K562 (cell line): ENCODE data around the gene IRF2BP2. TPM values are rescaled to one million over a fixed set of nuclear protein-coding genes. Genes with fewer than 3 reads are reported as not detected.

Source experiments
- ARID1B ChIP-seq: fragments of 450-650 bp; IDR thresholded peaks from 2 replicates; pipeline ENCODE4 v1.6.1; 2016; ENCODE audit warnings: antibody characterized with exemption, mild to moderate bottlenecking, inconsistent platforms
- BCOR ChIP-seq: fragments of 450-650 bp; IDR thresholded peaks from 2 replicates; pipeline ENCODE4 v1.6.1; 2016
- C11orf30 ChIP-seq: fragments of 450-650 bp; IDR thresholded peaks from 2 replicates; pipeline ENCODE4 v1.6.1; 2016; ENCODE audit warnings: low read depth, mild to moderate bottlenecking
- CREM ChIP-seq: IDR thresholded peaks from 2 replicates; pipeline ENCODE4 v1.6.1; 2014; ENCODE audit warnings: antibody characterized with exemption, low read depth
- FOXA3 ChIP-seq, 2 experiments: fragments of 450-650 bp in 1 of 2; sonication (generic) in 1 of 2; formaldehyde crosslinking; IDR thresholded peaks in 1 of 2; conservative IDR thresholded peaks in 1 of 2; 2 replicates each; pipeline versions ENCODE4 v1.4.0 to v1.8.0; 2020 to 2022; ENCODE audit warnings: mild to moderate bottlenecking in 2 of 2, missing genetic modification reagents in 1 of 2
- FUS ChIP-seq: fragments of 200-400 bp; formaldehyde crosslinking; optimal IDR thresholded peaks from 2 replicates; pipeline ENCODE3; 2017; ENCODE audit warnings: low read depth, low read length
- GABPB1 ChIP-seq: sonication (generic); formaldehyde crosslinking; IDR thresholded peaks from 2 replicates; pipeline ENCODE4 v1.8.0; 2022; ENCODE audit warnings: mild to moderate bottlenecking, missing genetic modification reagents
- HEY1 ChIP-seq: fragments of 250-450 bp; sonication (Bioruptor Pico); IDR thresholded peaks from 2 replicates; pipeline ENCODE4 v1.5.0; 2020; ENCODE audit warnings: mild to moderate bottlenecking, moderate library complexity, borderline replicate concordance
- HSF4 ChIP-seq: fragments of 250-450 bp; sonication (Bioruptor Pico); IDR thresholded peaks from 2 replicates; pipeline ENCODE4 v2.1.2; 2022; ENCODE audit warnings: mild to moderate bottlenecking, moderate library complexity, borderline replicate concordance
- ID3 ChIP-seq, 2 experiments: fragments of 250-450 bp in 1 of 2; fragments of 450-650 bp in 1 of 2; sonication (Bioruptor Pico) in 1 of 2; IDR thresholded peaks; 2 replicates each; pipeline versions ENCODE4 v1.6.1 to v1.8.0; 2016 to 2021; ENCODE audit warnings: mild to moderate bottlenecking in 2 of 2, moderate library complexity in 2 of 2, missing compliant biosample characterization in 1 of 2, missing genetic modification characterization in 1 of 2
- NBN ChIP-seq: fragments of 450-650 bp; IDR thresholded peaks from 2 replicates; pipeline ENCODE4 v1.6.1; 2016; ENCODE audit warnings: low read depth, mild to moderate bottlenecking
- NR4A1 ChIP-seq, 2 experiments: fragments of 250-450 bp in 1 of 2; fragments of 450-650 bp in 1 of 2; sonication (Bioruptor Pico) in 1 of 2; IDR thresholded peaks; 2 replicates each; pipeline versions ENCODE4 v1.4.0 to v1.6.1; 2016 to 2020; ENCODE audit warnings: mild to moderate bottlenecking in 2 of 2, missing compliant biosample characterization in 1 of 2, missing genetic modification characterization in 1 of 2, moderate library complexity in 1 of 2
- SMC3 ChIP-seq: conservative IDR thresholded peaks from 2 replicates; pipeline ENCODE4 v1.6.1; 2011; ENCODE audit warnings: low read depth, low read length, improper control_type of control experiment; ENCODE audit not compliant: insufficient read depth
- STAT5A ChIP-seq: IDR thresholded peaks from 2 replicates; pipeline ENCODE4 v1.6.1; 2012; ENCODE audit warnings: low read length, inconsistent platforms, borderline replicate concordance
- TFE3 ChIP-seq: fragments of 450-650 bp; formaldehyde crosslinking; IDR thresholded peaks from 2 replicates; pipeline ENCODE4 v1.4.0; 2020; ENCODE audit warnings: mild to moderate bottlenecking, mixed read lengths
- ZBED1 ChIP-seq: IDR thresholded peaks from 2 replicates; pipeline ENCODE4 v1.6.1; 2014
- ZNF316 ChIP-seq: fragments of 450-650 bp; IDR thresholded peaks from 2 replicates; pipeline ENCODE4 v1.6.1; 2016
- polyA plus RNA-seq, 8 experiments: library from polyadenylated mRNA; depleted of rRNA in 4 of 8; stranded (reverse) in 5 of 8; unstranded in 3 of 8; fragments of >200 nt; fragmentation: Nextera tagmentation in 2 of 8; fragmentation: Illumina TruSeq in 1 of 8; extraction: Ambion mirVana in 2 of 8; extraction: Trizol in 1 of 8; gene quantifications; 2 replicates each; pipeline versions ENCODE4 v1.2.1 to v1.2.3, GENCODE V29; 2011 to 2014; ENCODE audit warnings: inconsistent platforms in 1 of 8, missing spikeins in 1 of 8
- total RNA-seq, 7 experiments: library from RNA; depleted of rRNA in 6 of 7; stranded (reverse); fragments of >200 nt in 6 of 7; fragmentation: Illumina TruSeq in 2 of 7; extraction: Trizol in 2 of 7; gene quantifications; 2 replicates each; pipeline versions ENCODE4 v1.2.1 to v1.2.3, GENCODE V29; 2011 to 2021; ENCODE audit warnings: low replicate concordance in 1 of 7

IRF2BP2 gene
- total and polyA plus RNA-seq, 9 of the 15 experiments (the other 6 are each of a cell fraction or from before 2014, with no cell fraction given): 7.7 to 68.6 (median 22.1) TPM

- TF ChIP-seq BCOR (peak; percentile 85), CREM (peak; percentile 79), TFE3 (peak; percentile 92), FOXA3 (CRISPR knock-in tag; conservative IDR thresholded peaks at IDR 0.05 in 1 of 2, IDR thresholded peaks at IDR 0.05 in 1 of 2) (peak; percentile 100), FUS (no peak), GABPB1 (CRISPR knock-in tag) (peak; percentile 42; the same call in 1 of the 2 replicates), ARID1B (peak; percentile 91), SMC3 (peak; percentile 26), NBN (peak; percentile 85; the same call in 1 of the 2 replicates), ID3 (CRISPR knock-in tag; IDR thresholded peaks at IDR 0.05) (no peak), ID3 (tag; IDR thresholded peaks at IDR 0.05) (no peak; the same call in 1 of the 2 replicates), HEY1 (CRISPR knock-in tag) (no peak; the same call in 1 of the 2 replicates), ZNF316 (peak; percentile 31; the same call in 1 of the 2 replicates), NR4A1 (CRISPR knock-in tag; IDR thresholded peaks at IDR 0.05) (0 out of 2 replicates have a peak, but pooled peaks have one; percentile 15), NR4A1 (tag; IDR thresholded peaks at IDR 0.05) (peak; percentile 89), C11orf30 (peak; percentile 55), ZBED1 (0 out of 2 replicates have a peak, but pooled peaks have one; percentile 81), STAT5A (peak; percentile 60; the same call in 1 of the 2 replicates), HSF4 (no peak)
Measured at GRCh38 chr1:234612352-234613127, 2.6 kb upstream of the IRF2BP2 start (continued).
